ENCODE data around the gene SLC46A1.

- no peak for TF ChIP-seq CTCF (IDR thresholded peaks at IDR 0.05)
- no peak for TF ChIP-seq POLR2A (IDR thresholded peaks at IDR 0.05)
Observed at GRCh38 chr17:28392491-28392890, 13.5 kb downstream of the SLC46A1 start.

All from Peyer's patch (tissue), 4 donors.